Activated effector memory CD4-positive, alpha-beta T cell treated with anti-CD3 and anti-CD28 coated beads, Interleukin-2, amount 50 U/mL, for 16 hours (primary cell): ENCODE results near the gene KIFC1.
A peak's percentile ranks its signal among the peaks of the same experiment; 100 is the strongest.

Source experiments
- DNase-seq: peaks from one replicate; pipeline ENCODE4 v3.0.0-alpha.2; 2020

The KIFC1 gene

GRCh38 chr6:33412140-33413009, 20.8 kb downstream of the KIFC1 start:
- no peak for DNase-seq

- no peak for DNase-seq
These were observed 21.9 kb downstream of the KIFC1 start for GRCh38 chr6:33413241-33414120.

- no peak for DNase-seq
These were observed 23.1 kb downstream of the KIFC1 start for GRCh38 chr6:33414592-33415271.

- DNase-seq: no peak
These were observed 24.2 kb downstream of the KIFC1 start for GRCh38 chr6:33415831-33416230.

DNA sequence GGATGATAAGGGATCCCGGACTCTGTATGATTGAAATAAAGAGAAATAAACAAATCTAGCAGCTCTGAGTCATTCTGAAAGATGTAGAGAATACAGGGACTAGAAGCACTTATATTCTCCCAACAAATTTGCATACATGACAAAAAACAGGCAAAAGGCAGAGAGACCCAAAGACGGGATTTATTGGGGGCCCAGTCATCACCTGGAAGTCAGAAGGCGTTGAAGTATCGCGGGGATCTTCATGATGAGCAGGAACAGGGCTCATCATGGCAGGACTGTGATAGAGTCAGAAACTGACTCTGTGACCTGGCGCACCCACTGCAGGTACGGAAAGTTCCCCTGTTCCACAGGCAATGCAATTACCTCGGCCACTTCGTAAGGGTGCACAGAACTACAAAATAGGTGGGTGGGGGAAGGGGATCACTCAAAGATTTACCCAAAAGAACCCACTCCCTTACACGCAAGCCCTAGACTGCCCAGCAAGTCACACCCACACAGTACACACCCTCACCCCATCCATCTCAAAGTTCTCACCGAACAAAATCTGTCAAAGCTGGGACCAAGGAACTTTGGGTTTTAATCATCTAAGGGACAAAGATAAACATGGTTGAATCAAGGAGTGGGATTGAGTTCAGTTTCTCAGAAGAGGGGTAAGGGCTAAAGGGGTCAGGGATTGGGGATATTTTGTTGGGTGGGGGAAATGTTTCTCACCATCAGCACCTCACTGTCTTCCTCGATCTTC, 24.9 kb downstream of the KIFC1 start:
- DNase-seq: peak; percentile 73

- DNase-seq: peak; percentile 71
These were observed 25.7 kb downstream of the KIFC1 start for GRCh38 chr6:33417128-33417902.

GRCh38 chr6:33417903-33418689, 26.5 kb downstream of the KIFC1 start, which contains the start of gene CUTA:
CUTA (minus strand) TSS chr6:33418107; CDS start chr6:33418000, 107 bp downstream.
- DNase-seq: peak; percentile 100

- peak; percentile 84 for DNase-seq
These were observed 27.2 kb downstream of the KIFC1 start for GRCh38 chr6:33418690-33419291.

- peak; percentile 77 for DNase-seq
These were observed 28.2 kb downstream of the KIFC1 start, which contains the start of gene SYNGAP1 for GRCh38 chr6:33419580-33420490. SYNGAP1 (plus strand) TSS chr6:33420065; CDS start chr6:33420265, 200 bp downstream.

- no peak for DNase-seq
These were observed 29.1 kb downstream of the KIFC1 start for GRCh38 chr6:33420491-33421343.

GRCh38 chr6:33421344-33421643, 29.7 kb downstream of the KIFC1 start:
- DNase-seq: no peak

GRCh38 chr6:33423777-33424176, 32.2 kb downstream of the KIFC1 start:
- no peak for DNase-seq

- DNase-seq: no peak
These were observed 33.4 kb downstream of the KIFC1 start for GRCh38 chr6:33424855-33425667.

DNA sequence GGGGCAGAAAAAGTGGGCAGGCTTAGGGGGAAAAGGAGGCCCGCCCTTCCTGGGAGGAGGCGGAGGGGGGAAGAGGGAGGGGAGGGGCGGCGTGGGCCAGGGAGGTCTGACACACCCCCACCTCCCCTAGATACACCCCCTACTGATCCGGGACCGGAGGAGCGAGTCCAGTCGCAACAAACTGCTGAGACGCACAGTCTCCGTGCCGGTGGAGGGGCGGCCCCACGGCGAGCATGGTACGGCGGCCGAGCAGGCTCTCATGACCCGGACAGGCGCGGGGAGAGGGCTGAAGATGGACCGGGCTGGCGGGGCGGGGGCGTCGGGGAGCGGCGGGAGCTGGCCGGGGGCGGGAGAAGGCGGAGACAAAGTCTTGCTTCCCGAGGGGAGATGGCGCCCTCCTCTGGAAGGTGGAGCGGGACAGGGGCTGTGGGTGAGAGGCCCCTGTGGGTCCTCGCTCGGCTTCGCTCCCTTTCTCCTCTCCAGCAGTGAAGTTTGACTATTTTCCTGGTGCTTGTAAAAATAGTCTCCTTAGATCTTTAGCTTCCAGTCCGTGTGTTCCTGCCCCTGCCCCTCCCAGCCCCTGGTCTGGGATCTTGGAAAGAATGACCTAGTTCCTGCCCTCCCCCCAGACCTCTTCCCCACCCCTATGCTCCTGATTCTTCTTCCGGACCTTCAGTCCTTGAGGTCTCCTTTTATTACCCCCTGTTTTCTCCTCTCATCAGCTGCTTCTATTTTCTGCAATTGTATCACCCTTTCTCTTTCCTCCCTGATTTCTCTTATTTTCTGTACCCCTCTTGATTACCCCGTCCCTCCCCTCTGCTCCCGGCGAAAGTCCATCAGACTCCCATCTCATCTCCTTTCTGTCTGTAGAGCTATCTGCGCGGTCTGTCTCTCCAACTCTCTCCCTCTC, 34.3 kb downstream of the KIFC1 start:
- DNase-seq: peak; percentile 92

DNA sequence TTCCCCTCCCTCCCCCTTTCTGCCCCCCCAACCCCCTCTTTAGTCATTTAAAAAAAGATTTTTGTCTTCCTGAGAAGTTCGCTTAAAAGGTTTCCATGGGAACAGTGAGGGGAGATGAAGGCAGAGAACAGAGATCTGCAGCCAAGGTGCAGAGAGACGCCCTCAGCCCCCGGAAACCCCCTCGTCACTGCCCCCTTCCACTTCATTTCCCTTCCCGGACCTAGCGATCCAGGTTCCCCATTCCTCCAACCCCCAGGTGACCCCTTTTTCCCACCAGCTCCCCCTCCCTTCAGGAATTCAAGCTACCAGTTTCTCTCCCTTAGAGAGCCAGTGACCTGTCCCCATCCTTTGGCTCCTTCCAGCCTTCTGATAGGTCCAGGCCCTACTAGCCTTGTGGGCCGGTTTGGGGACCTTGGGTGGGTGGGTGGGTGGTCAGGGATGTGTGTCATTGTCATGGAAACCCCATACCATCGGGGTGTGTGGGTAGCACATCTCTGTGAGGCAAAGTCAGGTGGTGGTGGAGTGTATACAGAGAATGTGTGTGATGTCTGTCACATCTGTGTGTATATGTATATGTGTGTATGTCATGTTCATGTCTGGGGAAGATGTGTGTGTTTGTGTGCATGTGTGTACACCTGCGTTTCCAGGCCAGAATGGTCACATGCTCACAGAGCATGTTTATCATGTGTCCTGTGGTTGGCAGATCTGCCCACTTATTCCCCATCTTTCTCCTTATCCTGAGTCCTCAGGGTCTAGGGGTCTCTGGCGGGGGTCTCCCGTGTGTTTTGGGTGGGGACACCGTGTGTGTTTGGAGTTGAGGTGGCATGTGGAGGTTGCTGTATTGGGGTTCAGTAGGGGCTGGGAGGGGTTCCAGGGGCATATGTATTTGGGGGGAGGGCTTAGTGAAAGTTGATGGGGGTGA, 35.2 kb downstream of the KIFC1 start:
- DNase-seq: peak; percentile 74
